ENCODE data around the gene SLC12A7.
A peak's percentile ranks its signal among the peaks of the same experiment; 100 is the strongest.

SLC12A7 gene

GRCh38 chr5:1007681-1008450 lies 104.0 kb downstream of the SLC12A7 start:
- TF ChIP-seq CTCF (conservative IDR thresholded peaks at IDR 0.05): no peak
- no peak overlapping the region for H3K27ac ChIP-seq

GRCh38 chr5:1007221-1007680 lies 104.6 kb downstream of the SLC12A7 start:
- TF ChIP-seq CTCF (conservative IDR thresholded peaks at IDR 0.05): no peak

GRCh38 chr5:1006656-1007071 lies 105.2 kb downstream of the SLC12A7 start:
- H3K27ac ChIP-seq: no peak overlapping the region
- no peak for TF ChIP-seq CTCF (conservative IDR thresholded peaks at IDR 0.05)

More at GRCh38 chr5:1007221-1007680, 104.6 kb downstream of the SLC12A7 start:
- no peak overlapping the region for H3K27ac ChIP-seq

- TF ChIP-seq CTCF (conservative IDR thresholded peaks at IDR 0.05): no peak
- no peak overlapping the region for H3K27ac ChIP-seq
These were observed 105.8 kb downstream of the SLC12A7 start for GRCh38 chr5:1005904-1006655.

DNA sequence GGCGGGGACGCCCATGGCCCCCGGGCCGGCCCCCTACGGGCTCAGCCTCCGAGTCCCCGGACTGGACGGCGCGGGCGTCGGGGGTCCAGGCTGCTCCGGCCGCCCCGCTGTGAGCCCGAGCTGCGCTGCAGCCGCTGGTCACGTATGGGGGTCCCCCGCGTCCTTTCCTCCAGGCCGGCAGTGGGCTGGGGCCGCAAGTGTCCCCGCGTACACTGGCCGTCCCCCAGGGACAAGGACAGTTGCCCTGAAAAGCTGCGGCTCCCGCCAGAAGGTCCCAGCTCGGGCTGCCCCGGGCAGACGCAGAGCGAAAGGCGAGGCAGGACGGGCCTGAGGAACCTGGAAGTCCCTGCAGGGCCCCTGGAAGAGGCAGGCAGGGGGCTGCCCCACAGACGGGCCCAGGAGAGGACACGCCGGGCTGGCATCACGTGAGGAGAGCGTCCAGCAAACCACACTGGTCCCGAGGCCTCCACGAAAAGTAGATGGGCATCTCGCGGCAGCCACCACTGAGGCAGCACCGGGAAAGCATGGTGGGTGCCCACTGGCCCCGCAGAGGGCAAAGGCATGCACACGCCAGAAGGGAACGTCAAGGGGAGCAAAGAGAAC lies 106.5 kb downstream of the SLC12A7 start:
- TF ChIP-seq CTCF (conservative IDR thresholded peaks at IDR 0.05): no peak
- peak overlapping the region; percentile 73; the same call in 1 of the 2 replicates for H3K27ac ChIP-seq

- H3K27ac ChIP-seq: peak overlapping the region; percentile 73; the same call in 1 of the 2 replicates
- peak; percentile 74 for TF ChIP-seq CTCF (conservative IDR thresholded peaks at IDR 0.05)
These were observed 107.2 kb downstream of the SLC12A7 start for GRCh38 chr5:1004461-1005248.

Data from VCaP (cell line).